Neural progenitor cell (in vitro differentiated cells): ENCODE data around the gene FMN1. TPM values are rescaled to one million over a fixed set of nuclear protein-coding genes. Genes with fewer than 3 reads are reported as not detected.
A peak's percentile ranks its signal among the peaks of the same experiment; 100 is the strongest.

ENCODE experiments used
- DNase-seq: peaks from one replicate; pipeline ENCODE4 v3.0.0-alpha.2; 2016; ENCODE audit warnings: low spot score
- H2AFZ ChIP-seq: fragments of 200-600 bp; sonication (generic); replicated peaks from 2 replicates; pipeline ENCODE4 v1.6.1; 2016; ENCODE audit warnings: antibody characterized with exemption
- H3F3A ChIP-seq: fragments of 200-600 bp; sonication (generic); 2 replicates; pipeline ENCODE4 v1.6.1; 2016; ENCODE audit warnings: antibody characterized with exemption, low read depth
- H3K27ac ChIP-seq: fragments of 200-600 bp; sonication (generic); 2 replicates; pipeline ENCODE4 v1.5.1; 2016; ENCODE audit warnings: mild to moderate bottlenecking
- H3K27me3 ChIP-seq: fragments of 200-600 bp; sonication (generic); 2 replicates; pipeline ENCODE4 v1.6.1; 2016; ENCODE audit warnings: mild to moderate bottlenecking, moderate library complexity
- H3K36me3 ChIP-seq: fragments of 200-600 bp; sonication (generic); 2 replicates; pipeline ENCODE4 v1.5.1; 2016
- H3K4me1 ChIP-seq: fragments of 200-600 bp; sonication (generic); 2 replicates; pipeline ENCODE4 v1.6.1; 2016; ENCODE audit warnings: mixed run types
- H3K4me2 ChIP-seq: fragments of 200-600 bp; sonication (generic); 2 replicates; pipeline ENCODE4 v1.6.1; 2016
- H3K4me3 ChIP-seq: fragments of 200-600 bp; sonication (generic); 2 replicates; pipeline ENCODE4 v1.5.1; 2016
- H3K79me2 ChIP-seq: fragments of 200-600 bp; sonication (generic); 2 replicates; pipeline ENCODE4 v1.6.1; 2016; ENCODE audit warnings: low read depth
- H3K9ac ChIP-seq: fragments of 200-600 bp; sonication (generic); 2 replicates; pipeline ENCODE4 v1.6.1; 2016
- H3K9me3 ChIP-seq: fragments of 200-600 bp; sonication (generic); 2 replicates; pipeline ENCODE4 v1.5.1; 2016; ENCODE audit warnings: low read depth
- H4K20me1 ChIP-seq: fragments of 200-600 bp; sonication (generic); 2 replicates; pipeline ENCODE4 v1.6.1; 2016; ENCODE audit warnings: low read depth
- H3K27ac Mint-ChIP-seq: 3 replicates; pipeline ENCODE4 v1.8.0; 2021; ENCODE audit warnings: mixed read lengths
- H3K27me3 Mint-ChIP-seq: 2 replicates; pipeline ENCODE4 v1.8.0; 2022; ENCODE audit warnings: low read depth, mild to moderate bottlenecking, inconsistent platforms, moderate library complexity, mixed read lengths; ENCODE audit not compliant: insufficient read depth
- H3K36me3 Mint-ChIP-seq: 3 replicates; pipeline ENCODE4 v1.8.0; 2021; ENCODE audit warnings: mixed read lengths
- H3K4me1 Mint-ChIP-seq: 3 replicates; pipeline ENCODE4 v1.8.0; 2021; ENCODE audit warnings: mixed read lengths
- H3K4me3 Mint-ChIP-seq: 3 replicates; pipeline ENCODE4 v1.8.0; 2021; ENCODE audit warnings: mild to moderate bottlenecking, moderate library complexity, mixed read lengths
- H3K9me3 Mint-ChIP-seq: 3 replicates; pipeline ENCODE4 v1.8.0; 2020; ENCODE audit warnings: mixed read lengths
- CTCF ChIP-seq: fragments of 200-600 bp; sonication (generic); IDR thresholded peaks from 2 replicates; pipeline ENCODE4 v1.5.1; 2017; ENCODE audit warnings: antibody characterized with exemption, mild to moderate bottlenecking
- EZH2 ChIP-seq: fragments of 200-600 bp; sonication (generic); IDR thresholded peaks from 2 replicates; pipeline ENCODE4 v1.6.1; 2017; ENCODE audit warnings: antibody characterized with exemption, mild to moderate bottlenecking, moderate library complexity
- EZH2phosphoT487 ChIP-seq: fragments of 200-600 bp; sonication (generic); IDR thresholded peaks from 2 replicates; pipeline ENCODE4 v1.6.1; 2017; ENCODE audit warnings: antibody characterized with exemption
- total RNA-seq: library from RNA; depleted of rRNA; stranded (reverse); fragments of >200 nt; gene quantifications from 2 replicates; pipeline ENCODE4 v1.2.3, GENCODE V29; 2015; ENCODE audit warnings: low replicate concordance

The FMN1 gene
- total RNA-seq, 1 donor from 2014 or later: 5.7 TPM

GRCh38 chr15:33161209-33161608 is 33.3 kb downstream of the FMN1 start:
- no peaks in the 10 kb centered on the region for H3K9me3 Mint-ChIP-seq
- Histone ChIP-seq H3K27ac (no peak overlapping the region), H3K79me2 (no peaks in the 10 kb centered on the region), H3F3A (no peaks in the 10 kb centered on the region), H3K9me3 (no peaks in the 10 kb centered on the region), H3K4me3 (no peak overlapping the region), H4K20me1 (no peaks in the 10 kb centered on the region), H3K9ac (no peak overlapping the region), H3K36me3 (no peaks in the 10 kb centered on the region), H3K4me2 (no peak overlapping the region), H3K27me3 (no peaks in the 10 kb centered on the region), H3K4me1 (no peaks in the 10 kb centered on the region), H2AFZ (no peak overlapping the region)
- H3K4me1 Mint-ChIP-seq: peaks cover 8% of the 10 kb centered on the region
- H3K27ac Mint-ChIP-seq: no peak overlapping the region
- H3K36me3 Mint-ChIP-seq: peaks cover 1% of the 10 kb centered on the region
- no peak for TF ChIP-seq EZH2phosphoT487
- TF ChIP-seq CTCF: no peak
- no peak for DNase-seq
- no peak overlapping the region for H3K4me3 Mint-ChIP-seq
- H3K27me3 Mint-ChIP-seq: no peaks in the 10 kb centered on the region

GRCh38 chr15:33160581-33161165 is 33.8 kb downstream of the FMN1 start:
- Histone ChIP-seq H3K9me3 (no peaks in the 10 kb centered on the region), H3K36me3 (no peaks in the 10 kb centered on the region), H2AFZ (no peak overlapping the region), H3K79me2 (no peaks in the 10 kb centered on the region), H3F3A (no peaks in the 10 kb centered on the region), H3K27ac (no peak overlapping the region), H3K4me2 (no peak overlapping the region), H3K9ac (no peak overlapping the region), H3K4me1 (no peaks in the 10 kb centered on the region), H3K27me3 (no peaks in the 10 kb centered on the region), H3K4me3 (no peak overlapping the region), H4K20me1 (no peaks in the 10 kb centered on the region)
- peaks cover 11% of the 10 kb centered on the region for H3K4me1 Mint-ChIP-seq
- peaks cover 1% of the 10 kb centered on the region for H3K36me3 Mint-ChIP-seq
- no peaks in the 10 kb centered on the region for H3K27me3 Mint-ChIP-seq
- no peak overlapping the region for H3K27ac Mint-ChIP-seq
- no peak for TF ChIP-seq EZH2phosphoT487
- no peak for TF ChIP-seq CTCF
- no peak for TF ChIP-seq EZH2
- DNase-seq: no peak
- H3K9me3 Mint-ChIP-seq: no peaks in the 10 kb centered on the region
- no peak overlapping the region for H3K4me3 Mint-ChIP-seq

- Histone ChIP-seq H3K9me3 (no peaks in the 10 kb centered on the region), H3K4me2 (no peak overlapping the region), H3K4me1 (no peaks in the 10 kb centered on the region), H2AFZ (no peak overlapping the region), H3K27me3 (no peaks in the 10 kb centered on the region), H4K20me1 (no peaks in the 10 kb centered on the region), H3K79me2 (no peaks in the 10 kb centered on the region), H3K27ac (no peak overlapping the region), H3K36me3 (no peaks in the 10 kb centered on the region), H3K4me3 (no peak overlapping the region), H3F3A (no peaks in the 10 kb centered on the region), H3K9ac (no peak overlapping the region)
- Mint-ChIP-seq H3K27me3 (no peaks in the 10 kb centered on the region), H3K36me3 (peaks cover 1% of the 10 kb centered on the region), H3K4me1 (peaks cover 17% of the 10 kb centered on the region), H3K4me3 (no peak overlapping the region), H3K27ac (no peak overlapping the region), H3K9me3 (no peaks in the 10 kb centered on the region)
- no peak for TF ChIP-seq EZH2
- TF ChIP-seq CTCF: peak; percentile 13
- no peak for DNase-seq
These were observed 34.6 kb downstream of the FMN1 start for GRCh38 chr15:33159726-33160453.
